Progenitor cell of endocrine pancreas (in vitro differentiated cells): ENCODE measurements around the gene SC5D. TPM values are rescaled to one million over a fixed set of nuclear protein-coding genes. Genes with fewer than 3 reads are reported as not detected.

ENCODE experiments used
- DNase-seq: peaks from one replicate; pipeline ENCODE4 v3.0.0; 2021; ENCODE audit warnings: low spot score; ENCODE audit not compliant: unreplicated experiment
- H3K27ac Mint-ChIP-seq: 2 replicates; pipeline ENCODE4 v1.8.0; 2021; ENCODE audit warnings: mild to moderate bottlenecking, moderate library complexity, mixed read lengths
- H3K27me3 Mint-ChIP-seq: 2 replicates; pipeline ENCODE4 v1.8.0; 2021; ENCODE audit warnings: mixed read lengths
- H3K36me3 Mint-ChIP-seq: 2 replicates; pipeline ENCODE4 v1.8.0; 2022; ENCODE audit warnings: mixed read lengths; ENCODE audit not compliant: insufficient read depth
- H3K4me1 Mint-ChIP-seq: 2 replicates; pipeline ENCODE4 v1.8.0; 2021; ENCODE audit warnings: low read depth, mixed read lengths
- H3K4me3 Mint-ChIP-seq: 2 replicates; pipeline ENCODE4 v1.8.0; 2021; ENCODE audit warnings: low read depth, mild to moderate bottlenecking, moderate library complexity, mixed read lengths
- H3K9me3 Mint-ChIP-seq: 2 replicates; pipeline ENCODE4 v1.8.0; 2021; ENCODE audit warnings: low read depth, mixed read lengths
- CTCF ChIP-seq: fragments of 200-600 bp; sonication (generic); IDR thresholded peaks from one replicate; pipeline ENCODE4 v1.5.0; 2021; ENCODE audit warnings: antibody characterized with exemption, mild to moderate bottlenecking; ENCODE audit not compliant: unreplicated experiment
- total RNA-seq: library from RNA; stranded (reverse); gene quantifications from 2 replicates; pipeline ENCODE4 v1.2.1, GENCODE V29; 2021

SC5D gene
- total RNA-seq, 1 donor from 2014 or later = 58.7 TPM

GRCh38 chr11:121291896-121292494 lies 576 bp upstream of the SC5D start:
- peaks cover 37% of the 10 kb centered on the region for H3K4me1 Mint-ChIP-seq
- no peak for TF ChIP-seq CTCF

DNA sequence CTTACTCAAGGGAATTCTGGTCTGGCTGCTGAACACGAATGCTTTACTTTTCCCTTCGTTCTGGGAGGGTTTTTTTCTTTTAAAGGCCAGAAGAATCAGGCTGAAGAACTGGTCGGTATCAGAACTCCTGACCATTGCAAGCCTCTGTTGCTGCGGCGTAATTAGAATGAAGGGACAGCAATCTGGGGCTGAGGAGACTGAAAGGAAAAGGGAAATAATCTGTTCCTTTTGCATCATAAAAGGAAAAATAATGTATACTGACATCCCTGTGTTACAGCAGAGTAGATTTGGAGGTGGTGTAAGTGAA lies 670 bp downstream of the SC5D start:
- H3K4me1 Mint-ChIP-seq = peaks cover 37% of the 10 kb centered on the region
- H3K4me3 Mint-ChIP-seq = peak overlapping the region; percentile 95
- H3K27me3 Mint-ChIP-seq = no peaks in the 10 kb centered on the region
- peaks cover 5% of the 10 kb centered on the region for H3K36me3 Mint-ChIP-seq
- no peak for DNase-seq
- H3K9me3 Mint-ChIP-seq = no peaks in the 10 kb centered on the region
- no peak for TF ChIP-seq CTCF
- peak overlapping the region; percentile 95 for H3K27ac Mint-ChIP-seq

More at GRCh38 chr11:121291896-121292494, 576 bp upstream of the SC5D start:
- Mint-ChIP-seq H3K9me3 (no peaks in the 10 kb centered on the region), H3K36me3 (peaks cover 5% of the 10 kb centered on the region), H3K27me3 (no peaks in the 10 kb centered on the region), H3K27ac (peak overlapping the region; percentile 95), H3K4me3 (peak overlapping the region; percentile 95)
- DNase-seq = no peak

DNA sequence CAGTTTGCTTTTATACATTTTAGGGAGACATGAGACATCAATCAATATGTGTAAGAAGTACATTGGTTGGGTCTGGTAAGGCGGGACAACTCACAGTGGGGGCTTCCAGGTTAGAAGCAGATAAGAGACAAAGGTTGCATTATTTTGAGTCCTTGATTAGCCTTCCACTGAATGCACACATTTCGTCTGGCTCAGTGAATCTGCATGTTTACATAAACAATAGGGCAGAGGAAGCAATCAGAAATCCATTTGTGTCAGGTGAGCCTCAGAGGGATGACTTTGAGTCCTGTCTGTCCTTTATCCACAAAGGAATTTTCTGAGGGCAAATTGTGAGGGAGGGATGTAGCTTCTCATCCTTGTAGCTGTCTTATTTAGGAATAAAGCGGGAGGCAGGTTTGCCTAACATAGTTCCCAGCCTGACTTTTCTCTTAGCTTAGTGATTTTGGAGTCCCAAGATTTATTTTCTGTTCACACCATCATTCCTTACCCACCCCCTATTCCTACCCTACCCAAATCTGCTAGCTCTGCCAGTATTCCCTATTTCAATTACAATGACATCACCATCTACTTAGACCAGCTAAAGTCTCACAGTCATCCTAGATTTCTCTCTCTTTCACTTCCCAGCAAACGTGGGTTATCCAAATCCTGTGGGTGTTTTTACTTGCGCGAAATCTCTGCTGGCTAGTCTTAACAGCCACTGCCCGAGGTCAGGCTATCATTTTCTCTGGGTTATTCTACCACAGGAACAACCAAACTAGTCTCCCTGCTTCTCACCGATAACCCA lies 2.9 kb downstream of the SC5D start:
- TF ChIP-seq CTCF = no peak
- H3K9me3 Mint-ChIP-seq = no peaks in the 10 kb centered on the region
- H3K27ac Mint-ChIP-seq = peak overlapping the region; percentile 19
- H3K4me1 Mint-ChIP-seq = peaks cover 34% of the 10 kb centered on the region
- peaks cover 8% of the 10 kb centered on the region for H3K36me3 Mint-ChIP-seq
- DNase-seq = no peak
- H3K4me3 Mint-ChIP-seq = peak overlapping the region; percentile 18
- H3K27me3 Mint-ChIP-seq = no peaks in the 10 kb centered on the region

DNA sequence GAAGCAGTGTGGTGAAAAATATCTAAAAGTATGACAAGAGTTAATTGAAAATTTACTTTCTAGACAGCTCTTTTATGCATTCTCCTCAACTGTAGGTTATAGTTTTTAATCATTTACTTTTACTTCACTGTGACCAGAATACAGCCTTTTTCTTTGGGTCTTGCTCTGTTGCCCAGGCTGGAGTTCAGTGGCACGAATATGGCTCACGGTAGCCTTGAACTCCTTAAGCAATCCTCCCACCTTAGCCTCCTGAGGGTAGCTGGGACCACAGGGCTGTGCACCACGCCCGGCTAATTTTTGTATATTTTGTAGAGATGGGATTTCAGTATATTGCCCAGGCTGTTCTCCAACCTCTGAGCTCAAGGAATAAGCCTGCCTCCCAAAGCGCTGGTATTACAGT lies 5.3 kb downstream of the SC5D start:
- H3K4me3 Mint-ChIP-seq = no peak overlapping the region
- no peaks in the 10 kb centered on the region for H3K9me3 Mint-ChIP-seq
- no peak for DNase-seq
- no peak overlapping the region for H3K27ac Mint-ChIP-seq
- H3K36me3 Mint-ChIP-seq = peaks cover 8% of the 10 kb centered on the region
- H3K4me1 Mint-ChIP-seq = peaks cover 39% of the 10 kb centered on the region
- TF ChIP-seq CTCF = no peak
- H3K27me3 Mint-ChIP-seq = no peaks in the 10 kb centered on the region

DNA sequence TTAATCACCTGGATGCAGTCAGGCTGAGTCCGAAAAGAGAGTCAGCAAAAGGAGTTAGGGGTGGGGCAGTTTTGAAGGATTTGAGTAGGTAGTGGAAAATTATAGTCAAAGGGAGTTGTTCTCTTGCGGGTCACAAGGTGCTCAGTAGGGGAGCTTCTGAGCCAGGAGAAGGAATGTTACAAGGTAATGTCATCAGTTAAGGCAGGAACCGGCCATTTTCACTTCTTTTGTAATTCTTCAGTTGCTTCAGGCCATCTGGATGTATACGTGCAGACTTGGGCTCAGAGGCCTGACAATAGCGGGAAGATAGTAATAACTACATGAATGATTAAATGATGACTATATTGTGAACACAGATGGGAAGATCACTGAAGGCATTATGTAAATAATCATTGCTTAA lies 6.2 kb downstream of the SC5D start:
- no peak overlapping the region for H3K4me3 Mint-ChIP-seq
- H3K9me3 Mint-ChIP-seq = no peaks in the 10 kb centered on the region
- no peak for TF ChIP-seq CTCF
- no peak for DNase-seq
- no peaks in the 10 kb centered on the region for H3K27me3 Mint-ChIP-seq
- no peak overlapping the region for H3K27ac Mint-ChIP-seq
- peaks cover 9% of the 10 kb centered on the region for H3K36me3 Mint-ChIP-seq
- peaks cover 35% of the 10 kb centered on the region for H3K4me1 Mint-ChIP-seq
